Left renal cortex interstitium (tissue), 4 donors: ENCODE results near the gene CREB3L1. TPM values are rescaled to one million over a fixed set of nuclear protein-coding genes. Genes with fewer than 3 reads are reported as not detected.
"Not testable (repeated sequence)": the region's sequence is repeated elsewhere in the genome, so short reads cannot be mapped to it uniquely, and the experiment has no call there.

Experiments used
- DNase-seq, 4 donors: peaks; one replicate each; pipeline ENCODE4 v3.0.0-alpha.2; 2013; ENCODE audit warnings: low read depth in 4 of 4, low spot score in 2 of 4, missing footprints in 1 of 4
- polyA plus RNA-seq, 4 donors: library from polyadenylated mRNA; unstranded; fragments of 120-200 nt; gene quantifications; one replicate each; pipeline ENCODE4 v1.2.1, GENCODE V29; 2013; ENCODE audit not compliant: insufficient read length in 4 of 4

The CREB3L1 gene
- polyA plus RNA-seq, 4 donors = 14.5 to 18.1 (median 15.7) TPM

GRCh38 chr11:46247659-46248058 is 29.8 kb upstream of the CREB3L1 start:
- no peak for DNase-seq

DNA sequence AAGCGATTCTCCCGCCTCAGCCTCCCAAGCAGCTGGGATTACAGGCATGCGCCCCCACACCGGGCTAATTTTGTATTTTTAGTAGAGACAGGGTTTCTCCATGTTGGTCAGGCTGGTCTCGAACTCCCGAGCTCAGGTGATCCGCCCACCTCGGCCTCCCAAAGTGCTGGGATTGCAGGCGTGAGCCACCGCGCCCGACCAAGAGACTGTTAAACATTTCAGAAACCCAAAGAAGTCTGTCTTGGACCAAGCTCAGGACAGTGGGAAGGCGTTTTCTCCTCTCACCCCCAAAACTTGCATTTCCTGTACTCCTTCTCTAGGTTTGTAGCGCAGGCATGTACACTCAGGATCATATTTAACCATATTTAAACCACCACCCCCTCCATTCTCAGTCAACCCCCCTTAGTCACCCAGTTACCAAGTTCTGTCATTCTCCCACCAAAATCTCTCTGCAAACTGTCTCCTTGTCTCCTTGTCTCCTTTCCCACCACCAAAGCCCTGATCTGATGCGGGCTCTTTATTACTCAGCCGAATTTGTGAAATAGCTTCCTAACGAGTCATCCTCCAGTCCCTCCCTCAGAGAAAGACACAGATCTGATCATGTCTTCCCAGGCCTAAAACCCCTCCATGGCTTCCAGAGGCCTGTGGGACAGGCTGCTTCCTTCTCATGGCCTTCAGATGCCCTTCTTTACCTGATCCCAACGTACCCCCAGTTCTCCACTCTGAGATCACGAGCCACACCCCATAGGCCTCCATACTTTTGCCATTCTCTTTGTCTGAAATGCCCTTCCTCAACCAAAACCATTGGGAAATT is 29.0 kb upstream of the CREB3L1 start:
- no peak for DNase-seq

DNA sequence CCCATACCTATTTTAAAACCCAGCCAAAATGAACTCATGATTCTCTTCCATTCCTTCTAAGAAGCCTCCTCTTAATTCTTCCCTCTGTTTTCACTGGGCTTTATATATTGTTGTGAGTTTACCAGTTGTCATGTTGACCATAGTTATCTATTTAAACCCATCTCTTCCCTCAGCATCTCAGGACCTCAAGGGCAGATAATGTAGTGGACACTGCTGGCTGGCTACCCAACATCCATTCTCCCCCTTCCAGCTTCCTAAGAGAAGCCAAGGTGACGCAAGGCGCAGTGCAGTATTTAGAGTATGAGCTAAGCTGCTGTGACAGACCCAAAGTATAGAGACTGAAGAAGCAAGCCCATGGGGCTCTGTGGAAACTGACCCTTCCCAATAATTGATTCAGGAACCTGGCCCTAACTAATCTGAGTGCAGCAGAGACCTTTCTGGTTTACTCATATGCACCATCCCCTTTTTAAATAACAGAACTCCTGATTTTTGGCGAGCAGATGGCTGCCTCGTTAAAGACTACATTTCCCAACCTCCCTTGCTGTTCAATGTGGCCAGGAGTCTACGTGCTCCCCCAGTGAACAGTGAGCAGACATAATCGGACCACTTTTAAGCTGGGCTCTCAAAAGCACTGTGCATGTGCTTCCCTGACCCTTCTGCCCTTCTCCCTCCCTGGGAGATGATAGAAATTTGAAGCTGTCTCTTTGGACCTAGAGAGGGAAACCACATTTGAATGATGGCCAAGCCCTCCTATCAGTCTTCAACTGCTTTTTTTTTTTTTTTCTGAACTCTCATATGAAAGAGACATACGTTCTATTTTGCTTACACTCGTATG is 28.1 kb upstream of the CREB3L1 start:
- no peak for DNase-seq

GRCh38 chr11:46249938-46250744 is 27.3 kb upstream of the CREB3L1 start:
- DNase-seq = no peak

DNA sequence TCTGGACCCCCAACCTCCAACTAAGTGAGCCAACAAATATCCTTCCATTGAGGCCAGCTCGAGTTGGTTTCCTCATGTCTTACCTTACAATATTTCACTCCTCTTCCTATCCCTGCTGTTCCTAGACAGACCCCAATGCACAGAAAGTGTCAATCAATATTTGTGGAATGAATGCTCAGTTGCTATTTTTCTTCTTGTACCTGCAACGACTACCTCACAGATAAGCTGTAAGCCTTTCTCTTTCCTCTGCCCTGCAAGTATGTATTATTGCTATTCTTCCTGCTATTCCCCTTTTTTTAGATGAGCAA is 26.8 kb upstream of the CREB3L1 start:
- DNase-seq = no peak

DNA sequence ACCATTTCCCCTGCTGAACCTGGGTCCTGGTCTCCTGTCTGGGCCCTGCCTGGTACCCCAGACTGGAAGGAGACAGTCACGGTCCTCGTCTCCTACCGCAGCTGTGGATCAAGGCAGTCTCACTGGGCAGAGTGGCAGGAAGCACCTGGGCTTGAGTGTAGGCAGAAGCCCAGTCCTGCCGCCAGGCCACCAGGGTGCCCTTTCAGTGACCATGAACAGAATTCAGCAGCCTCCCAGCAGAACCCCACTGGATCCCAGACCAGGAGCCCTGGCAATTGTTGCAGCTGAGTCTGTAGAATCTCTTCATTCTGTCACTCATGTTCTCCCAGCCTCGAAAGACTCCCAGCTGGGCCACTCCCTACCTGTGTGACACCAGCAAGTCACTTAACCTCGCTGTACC is 25.5 kb upstream of the CREB3L1 start:
- DNase-seq = no peak

DNA sequence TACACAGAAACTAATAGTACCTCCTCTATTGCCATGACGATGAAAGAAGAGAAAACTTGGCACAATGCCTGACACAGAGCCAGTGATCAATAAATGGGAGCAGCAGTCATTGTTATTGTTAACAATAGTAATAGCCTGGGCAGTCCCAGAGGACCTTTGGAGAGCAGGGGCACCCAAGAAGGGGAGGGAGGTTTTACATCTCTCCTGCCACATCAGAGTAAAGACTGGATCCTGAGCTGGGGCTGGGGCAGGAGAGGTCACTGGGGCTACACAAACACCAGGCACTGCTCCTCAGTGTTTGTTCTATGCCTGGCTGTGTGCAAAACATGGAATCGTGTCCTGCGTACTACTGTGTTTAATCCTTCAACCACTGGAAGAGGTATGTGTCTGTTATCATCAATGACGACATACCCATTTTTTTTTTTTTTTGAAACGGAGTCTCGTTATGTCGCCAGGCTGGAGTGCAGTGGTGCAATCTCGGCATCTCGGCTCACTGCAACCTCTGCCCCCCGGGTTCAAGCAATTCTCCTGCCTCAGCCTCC is 25.0 kb upstream of the CREB3L1 start:
- no peak for DNase-seq

- no peak for DNase-seq
These were observed 24.0 kb upstream of the CREB3L1 start for GRCh38 chr11:46253258-46254132.

DNA sequence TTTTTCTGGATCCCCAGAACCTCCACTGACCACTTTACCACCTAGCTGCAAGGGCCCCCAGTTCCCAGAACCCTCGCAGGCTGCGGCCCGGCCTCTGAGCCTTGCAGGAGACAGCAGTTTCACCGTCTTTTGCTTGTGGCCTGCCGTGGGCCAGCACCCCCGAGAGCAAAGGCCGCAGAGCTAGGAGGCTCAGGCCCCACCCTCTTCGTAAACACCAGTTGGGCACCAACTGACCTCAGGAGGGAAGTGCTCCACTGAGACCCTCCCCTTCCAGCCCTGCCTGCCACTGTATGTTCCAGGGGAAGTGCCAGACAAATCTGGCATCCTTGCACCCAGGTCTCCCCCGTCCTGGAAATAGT is 23.4 kb upstream of the CREB3L1 start:
- DNase-seq = no peak

GRCh38 chr11:46256540-46257001 is 20.9 kb upstream of the CREB3L1 start:
- no peak for DNase-seq

GRCh38 chr11:46259347-46259746 is 18.1 kb upstream of the CREB3L1 start:
- not testable (repeated sequence) for DNase-seq

- DNase-seq = no peak
These were observed 17.4 kb upstream of the CREB3L1 start for GRCh38 chr11:46259971-46260560.

- no peak for DNase-seq
These were observed 14.3 kb upstream of the CREB3L1 start for GRCh38 chr11:46263120-46263519.

DNA sequence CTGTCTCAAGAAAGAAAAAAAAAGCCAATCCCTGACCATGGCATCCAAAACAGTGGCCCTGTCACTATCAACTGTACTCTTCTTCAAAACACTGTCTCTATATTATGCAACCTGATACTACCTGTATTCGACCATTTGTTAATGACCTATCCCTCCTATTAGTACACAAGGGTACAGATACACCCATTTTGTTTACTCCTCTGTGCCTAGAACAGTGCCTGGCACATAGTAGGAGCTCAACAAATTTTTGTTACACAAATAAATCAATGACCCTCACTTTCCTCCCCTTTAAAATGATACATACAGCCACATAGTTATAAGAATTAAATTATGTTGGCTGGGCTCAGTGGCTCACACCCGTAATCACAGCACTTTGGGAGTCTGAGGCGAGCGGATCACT is 13.4 kb upstream of the CREB3L1 start:
- no peak for DNase-seq

DNA sequence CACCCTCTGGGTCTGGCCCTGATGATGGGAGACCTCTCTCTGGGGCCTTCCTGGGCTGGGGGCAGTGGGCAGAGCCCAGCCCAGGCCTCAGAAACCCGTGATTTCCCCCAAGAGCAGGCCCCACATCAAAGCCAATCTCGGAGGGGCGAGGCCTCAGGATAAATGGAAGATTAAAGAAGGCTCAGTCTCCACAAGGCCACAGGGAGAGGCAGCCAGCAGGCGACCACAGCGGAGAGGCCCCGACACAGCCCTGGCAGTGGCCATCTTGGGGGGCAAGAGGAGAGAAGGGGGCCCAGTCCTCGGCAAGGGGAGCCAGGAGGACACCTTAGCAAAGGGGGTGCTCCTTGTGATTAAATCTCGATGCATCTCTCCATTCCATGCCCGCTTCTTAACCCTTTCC is 12.5 kb upstream of the CREB3L1 start:
- DNase-seq = no peak

- no peak for DNase-seq
These were observed 11.7 kb upstream of the CREB3L1 start for GRCh38 chr11:46265764-46266163.

DNA sequence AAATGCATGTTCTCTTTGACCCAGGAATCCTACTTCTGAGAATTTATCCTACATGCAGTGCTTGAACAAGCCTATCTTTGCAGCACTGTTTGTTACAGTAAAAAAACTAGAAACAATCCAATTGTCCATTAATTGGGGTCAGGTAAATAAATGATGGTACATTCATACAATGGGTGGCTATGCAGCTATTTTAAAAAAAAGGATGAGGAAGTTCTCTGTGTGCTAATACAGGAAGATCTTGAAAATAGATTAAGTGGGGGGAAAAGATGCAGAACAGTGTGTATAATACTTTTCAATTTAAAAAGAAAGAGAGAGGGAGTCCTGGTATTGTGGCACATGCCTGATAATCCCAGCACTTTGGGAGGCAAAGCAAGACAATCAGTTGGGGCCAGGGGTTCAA is 9.5 kb upstream of the CREB3L1 start:
- no peak for DNase-seq

DNA sequence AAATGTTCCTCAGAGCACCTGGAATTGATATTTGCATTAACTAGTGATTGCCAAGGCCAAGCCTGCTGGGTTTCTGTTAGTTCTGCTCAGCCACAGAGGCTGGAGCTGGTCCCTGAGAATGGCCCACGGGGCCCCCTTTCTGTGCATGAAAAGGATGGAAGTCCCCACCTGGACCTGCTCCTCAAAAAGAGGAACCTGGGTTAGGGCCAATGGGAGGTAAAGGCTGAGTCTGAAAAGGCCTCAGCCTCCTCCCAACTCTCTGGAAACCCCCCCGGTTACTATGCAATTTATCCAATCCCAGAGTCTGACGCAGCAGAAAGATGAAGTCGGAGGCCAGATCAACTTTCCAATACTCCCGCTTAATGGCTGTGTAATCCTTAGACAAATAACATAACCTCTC is 6.8 kb upstream of the CREB3L1 start:
- no peak for DNase-seq

- DNase-seq = no peak
These were observed 6.1 kb upstream of the CREB3L1 start for GRCh38 chr11:46271407-46271806.
